H1 (cell line): ENCODE results near the gene ACTR1B. TPM values are rescaled to one million over a fixed set of nuclear protein-coding genes. Genes with fewer than 3 reads are reported as not detected.

Source experiments
- CTCF ChIA-PET: fragments of 300-600 bp; sonication (Branson Sonifier 250); formaldehyde crosslinking; loops from one replicate; lab custom pipeline; 2021; ENCODE audit not compliant: partially characterized antibody; lab: Charles Lee
- POLR2A ChIA-PET: fragments of 300-600 bp; sonication (Branson Sonifier 250); formaldehyde crosslinking; loops from one replicate; lab custom pipeline; 2021; ENCODE audit warnings: inconsistent platforms; ENCODE audit not compliant: partially characterized antibody; lab: Charles Lee
- DNase-seq, 2 experiments: peaks; one replicate each; pipeline versions ENCODE4 v3.0.0 to v3.0.0-alpha.2; 2010 to 2022; ENCODE audit warnings: low spot score in 2 of 2, low read depth in 1 of 2, mixed read lengths in 1 of 2
- FAIRE-seq: peaks from 2 replicates; lab custom pipeline; 2011; peaks lifted over from hg19 to GRCh38; lab: Jason Lieb, UNC
- H2AFZ ChIP-seq: 2 replicates; pipeline ENCODE4 v1.8.1; 2012; ENCODE audit warnings: low read length, inconsistent platforms
- H2AK5ac ChIP-seq: 2 replicates; pipeline ENCODE4 v1.6.1; 2013; ENCODE audit warnings: low read depth, low read length
- H2BK120ac ChIP-seq: replicated peaks from 2 replicates; pipeline ENCODE3; 2013; ENCODE audit warnings: low read depth, low read length, inconsistent platforms
- H2BK12ac ChIP-seq: 2 replicates; pipeline ENCODE4 v1.6.1; 2013; ENCODE audit warnings: low read depth, low read length
- H2BK15ac ChIP-seq: 2 replicates; pipeline ENCODE4 v1.6.1; 2013; ENCODE audit warnings: low read length
- H2BK20ac ChIP-seq: 2 replicates; pipeline ENCODE4 v1.6.1; 2013; ENCODE audit warnings: low read length
- H2BK5ac ChIP-seq: 2 replicates; pipeline ENCODE4 v1.6.1; 2013; ENCODE audit warnings: low read depth, low read length
- H3K14ac ChIP-seq: 2 replicates; pipeline ENCODE4 v1.6.1; 2013; ENCODE audit warnings: inconsistent platforms; ENCODE audit not compliant: insufficient read length
- H3K18ac ChIP-seq: 2 replicates; pipeline ENCODE4 v1.6.1; 2013; ENCODE audit warnings: low read length; ENCODE audit errors: extremely low read depth
- H3K23ac ChIP-seq: 2 replicates; pipeline ENCODE4 v1.6.1; 2013; ENCODE audit warnings: inconsistent platforms; ENCODE audit not compliant: insufficient read length
- H3K23me2 ChIP-seq: 2 replicates; pipeline ENCODE4 v1.6.1; 2013; ENCODE audit warnings: low read depth, low read length
- H3K27ac ChIP-seq: 2 replicates; pipeline ENCODE4 v1.6.1; 2011; ENCODE audit warnings: low read depth, low read length, inconsistent platforms
- H3K27me3 ChIP-seq, 4 experiments: replicated peaks in 1 of 4; 1 replicate in 1 of 4; 2 replicates in 3 of 4; pipeline versions ENCODE4 v1.6.1 to v1.8.1; 2011 to 2013; ENCODE audit warnings: low read length in 3 of 4, mild to moderate bottlenecking in 3 of 4, inconsistent platforms in 2 of 4, mixed read lengths in 2 of 4, moderate library complexity in 1 of 4; ENCODE audit not compliant: control insufficient read depth in 3 of 4, insufficient read depth in 3 of 4; ENCODE audit errors: extremely low read depth in 1 of 4
- H3K36me3 ChIP-seq, 4 experiments: 2 replicates each; pipeline versions ENCODE4 v1.6.1 to v1.8.1; 2011 to 2013; ENCODE audit warnings: mild to moderate bottlenecking in 4 of 4, low read length in 3 of 4, moderate library complexity in 2 of 4, control low read depth in 1 of 4, inconsistent platforms in 1 of 4; ENCODE audit not compliant: insufficient read depth in 4 of 4, control insufficient read depth in 2 of 4
- H3K4ac ChIP-seq: replicated peaks from 2 replicates; pipeline ENCODE3; 2013; ENCODE audit warnings: low read length, low read depth, mixed read lengths, inconsistent platforms; ENCODE audit not compliant: insufficient read length
- H3K4me1 ChIP-seq, 4 experiments: replicated peaks in 1 of 4; 1 replicate in 1 of 4; 2 replicates in 3 of 4; pipeline versions ENCODE4 v1.6.1 to v1.8.1; 2011 to 2013; ENCODE audit warnings: low read length in 3 of 4, inconsistent platforms in 2 of 4, mixed read lengths in 1 of 4; ENCODE audit not compliant: insufficient read depth in 4 of 4, control insufficient read depth in 3 of 4
- H3K4me2 ChIP-seq, 2 experiments: 2 replicates each; pipeline versions ENCODE4 v1.6.1 to v1.8.1; 2011 to 2013; ENCODE audit warnings: low read depth in 2 of 2, low read length in 2 of 2, control low read depth in 1 of 2, inconsistent platforms in 1 of 2, mild to moderate bottlenecking in 1 of 2; ENCODE audit not compliant: insufficient read depth in 1 of 2
- H3K4me3 ChIP-seq, 4 experiments: fragments of 200-600, 300-600 bp in 1 of 4; sonication (generic), shearing (Covaris generic), sonication (Bioruptor Twin) in 1 of 4; 2 replicates each; pipeline versions ENCODE4 v1.5.1 to v1.8.1; 2011 to 2016; ENCODE audit warnings: low read length in 4 of 4, low read depth in 3 of 4, control low read depth in 2 of 4, inconsistent platforms in 2 of 4, mild to moderate bottlenecking in 2 of 4, mixed read lengths in 1 of 4, moderate library complexity in 1 of 4; ENCODE audit not compliant: insufficient read depth in 2 of 4; ENCODE audit errors: extremely low read depth in 1 of 4
- H3K56ac ChIP-seq: replicated peaks from 2 replicates; pipeline ENCODE3; 2013; ENCODE audit warnings: low read depth, mild to moderate bottlenecking, mixed read lengths, low read length, inconsistent platforms; ENCODE audit not compliant: insufficient read length
- H3K79me1 ChIP-seq: 2 replicates; pipeline ENCODE4 v1.6.1; 2013; ENCODE audit warnings: low read depth, low read length, control low read depth
- H3K79me2 ChIP-seq, 2 experiments: 2 replicates each; pipeline versions ENCODE4 v1.6.1 to v1.8.1; 2012 to 2013; ENCODE audit warnings: low read length in 2 of 2, mild to moderate bottlenecking in 2 of 2, inconsistent platforms in 1 of 2; ENCODE audit not compliant: insufficient read depth in 2 of 2, control insufficient read depth in 1 of 2
- H3K9ac ChIP-seq, 4 experiments: replicated peaks in 1 of 4; 1 replicate in 1 of 4; 2 replicates in 3 of 4; pipeline versions ENCODE4 v1.6.1 to v1.8.1; 2011 to 2013; ENCODE audit warnings: low read depth in 3 of 4, low read length in 3 of 4, control low read depth in 2 of 4, mild to moderate bottlenecking in 2 of 4, moderate library complexity in 2 of 4, inconsistent platforms in 1 of 4; ENCODE audit errors: extremely low read depth in 1 of 4
- H3K9me3 ChIP-seq, 2 experiments: 2 replicates each; pipeline versions ENCODE4 v1.6.1 to v1.8.1; 2012 to 2013; ENCODE audit warnings: mild to moderate bottlenecking in 2 of 2, moderate library complexity in 2 of 2, control low read depth in 1 of 2, inconsistent platforms in 1 of 2, low read depth in 1 of 2, low read length in 1 of 2, mixed read lengths in 1 of 2; ENCODE audit not compliant: insufficient read depth in 2 of 2
- H4K20me1 ChIP-seq, 2 experiments: replicated peaks in 1 of 2; 2 replicates each; pipeline versions ENCODE3 to v1.8.1; 2011 to 2013; ENCODE audit warnings: inconsistent platforms in 2 of 2, low read length in 2 of 2, mild to moderate bottlenecking in 1 of 2; ENCODE audit not compliant: insufficient read depth in 2 of 2, control insufficient read depth in 1 of 2
- H4K5ac ChIP-seq: 2 replicates; pipeline ENCODE4 v1.6.1; 2013; ENCODE audit warnings: low read length, low read depth, mixed read lengths, inconsistent platforms; ENCODE audit not compliant: insufficient read length
- H4K8ac ChIP-seq: 2 replicates; pipeline ENCODE4 v1.8.0; 2013; ENCODE audit warnings: mild to moderate bottlenecking, moderate library complexity, low read length, inconsistent platforms; ENCODE audit not compliant: insufficient read depth; ENCODE audit errors: extremely low read depth
- H4K91ac ChIP-seq: replicated peaks from 2 replicates; pipeline ENCODE3; 2013; ENCODE audit warnings: low read length, mixed read lengths, inconsistent platforms; ENCODE audit not compliant: insufficient read length
- BCL11A ChIP-seq, 2 experiments: IDR thresholded peaks; one replicate each; pipeline ENCODE4 v1.6.1; 2011; ENCODE audit warnings: low read depth in 2 of 2, low read length in 2 of 2, mild to moderate bottlenecking in 2 of 2
- CBX5 ChIP-seq: fragments of 300-800, 300-1000 bp; sonication (generic); IDR thresholded peaks from 2 replicates; pipeline ENCODE4 v1.7.1; 2016; ENCODE audit warnings: antibody characterized with exemption, low read length, low read depth
- EZH2 ChIP-seq: fragments of 200-600 bp; sonication (generic); IDR thresholded peaks from 2 replicates; pipeline ENCODE4 v1.7.1; 2012; ENCODE audit warnings: low read depth, mild to moderate bottlenecking, moderate library complexity, low read length, inconsistent platforms; ENCODE audit not compliant: severe bottlenecking
- JUND ChIP-seq: IDR thresholded peaks from 2 replicates; pipeline ENCODE4 v1.6.1; 2011; ENCODE audit warnings: mild to moderate bottlenecking, improper control_type of control experiment, low read length
- RAD21 ChIP-seq, 2 experiments: IDR thresholded peaks in 1 of 2; conservative IDR thresholded peaks in 1 of 2; 2 replicates each; pipeline ENCODE4 v1.6.1; 2011; ENCODE audit warnings: low read depth in 2 of 2, low read length in 2 of 2, improper control_type of control experiment in 1 of 2, inconsistent platforms in 1 of 2, mild to moderate bottlenecking in 1 of 2, moderate library complexity in 1 of 2
- SAP30 ChIP-seq: fragments of 300-600 bp; sonication (generic); IDR thresholded peaks from 2 replicates; pipeline ENCODE4 v1.7.1; 2012; ENCODE audit warnings: low read length, moderate library complexity, mild to moderate bottlenecking, inconsistent platforms; ENCODE audit not compliant: insufficient read depth, insufficient replicate concordance
- SIN3A ChIP-seq, 2 experiments: IDR thresholded peaks in 1 of 2; conservative IDR thresholded peaks in 1 of 2; 2 replicates each; pipeline ENCODE4 v1.6.1; 2011 to 2012; ENCODE audit warnings: low read length in 2 of 2, improper control_type of control experiment in 1 of 2, low read depth in 1 of 2, mild to moderate bottlenecking in 1 of 2
- SIX5 ChIP-seq: IDR thresholded peaks from 2 replicates; pipeline ENCODE4 v1.6.1; 2011; ENCODE audit warnings: mild to moderate bottlenecking, low read depth, low read length
- SP1 ChIP-seq: IDR thresholded peaks from 2 replicates; pipeline ENCODE4 v1.6.1; 2011; ENCODE audit warnings: low read depth, low read length
- SP2 ChIP-seq: IDR thresholded peaks from 2 replicates; pipeline ENCODE4 v1.6.1; 2012; ENCODE audit warnings: mild to moderate bottlenecking, low read length, inconsistent platforms
- SUZ12 ChIP-seq: fragments of 200-600 bp; sonication (generic); IDR thresholded peaks from 2 replicates; pipeline ENCODE4 v1.6.1; 2012; ENCODE audit warnings: mild to moderate bottlenecking, inconsistent platforms, low read length, moderate library complexity, mixed read lengths
- TBP ChIP-seq: IDR thresholded peaks from 2 replicates; pipeline ENCODE4 v1.6.1; 2011; ENCODE audit warnings: low read depth, low read length, improper control_type of control experiment
- ZNF274 ChIP-seq: IDR thresholded peaks from 2 replicates; pipeline ENCODE4 v1.7.0; 2012; ENCODE audit warnings: low read length, borderline replicate concordance; ENCODE audit errors: extremely low read depth
- WGBS, 2 experiments: shearing (Covaris generic) in 1 of 2; methylation state at CpG; one replicate each; pipeline versions ENCODE4 v1.1.6 to v1.1.7; 2013 to 2015; ENCODE audit warnings: low lambda C conversion rate in 2 of 2, mixed read lengths in 2 of 2, inconsistent platforms in 1 of 2, low coverage in 1 of 2, missing lambda C conversion rate in 1 of 2; ENCODE audit not compliant: insufficient replicate concordance in 2 of 2, insufficient coverage in 1 of 2, insufficient read length in 1 of 2; ENCODE audit errors: extremely low coverage in 1 of 2, missing lambda C conversion rate in 1 of 2; 5-methylcytosine and 5-hydroxymethylcytosine counted together
- polyA plus RNA-seq, 7 experiments: library from polyadenylated mRNA; depleted of rRNA in 3 of 7; stranded (reverse) in 5 of 7; unstranded in 2 of 7; fragments of >200 nt in 5 of 7; fragments of 200-250 nt in 2 of 7; gene quantifications; 1 replicate in 5 of 7; 2 replicates in 1 of 7; 4 replicates in 1 of 7; pipeline versions ENCODE4 v1.2.1 to v1.2.3, GENCODE V29; 2011 to 2013; ENCODE audit warnings: missing spikeins in 2 of 7, mixed read lengths in 2 of 7
- total RNA-seq: library from RNA; stranded (reverse); fragmentation: NEBNext Ultra II Directional; extraction: Animal tissue kit (Norgen Biotek cat#: 25700); gene quantifications from 2 replicates; pipeline ENCODE4 v1.2.1, GENCODE V29; 2021

The ACTR1B gene
- total and polyA plus RNA-seq, 2 of the 8 experiments (the other 6 are each of a cell fraction or from before 2014, with no cell fraction given), result 40.7 to 56.0 TPM

DNA sequence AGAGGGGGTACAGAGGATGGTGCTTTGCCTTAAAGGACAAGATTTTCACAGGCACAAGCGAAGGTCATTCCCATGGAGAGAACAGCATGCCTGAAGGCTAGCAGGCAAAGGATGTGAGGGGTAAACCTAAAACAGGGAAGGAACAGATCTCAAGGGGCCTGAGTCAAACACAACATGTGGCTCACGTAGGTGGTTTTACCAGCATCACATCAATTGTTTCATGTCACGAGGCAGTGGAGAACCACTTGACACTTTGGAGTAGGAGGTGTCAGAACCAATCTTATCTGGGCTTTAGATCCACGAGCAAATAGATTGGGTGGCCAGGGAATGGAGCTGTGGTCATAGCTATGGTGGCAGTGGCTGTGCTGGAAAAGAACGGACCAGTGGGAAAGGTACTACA, 9.5 kb downstream of the ACTR1B start:
- Histone ChIP-seq H2AFZ (no peak overlapping the region), H2BK120ac (no peak overlapping the region), H2BK20ac (no peak overlapping the region), H3K23ac (no peak overlapping the region), H3K79me1 (no peaks in the 10 kb centered on the region), H3K56ac (no peak overlapping the region), H3K79me2 (no peaks in the 10 kb centered on the region), H3K4me2 (no peak overlapping the region), H2AK5ac (no peak overlapping the region), H3K27me3 (no peaks in the 10 kb centered on the region), H3K18ac (no peak overlapping the region), H4K5ac (no peak overlapping the region), H3K9ac (no peak overlapping the region), H3K27ac (no peak overlapping the region), H2BK15ac (no peak overlapping the region), H3K4me1 (no peaks in the 10 kb centered on the region), H4K20me1 (peaks cover 0 to 5% of the 10 kb centered on the region in 2 experiments), H3K23me2 (no peaks in the 10 kb centered on the region), H3K36me3 (peaks cover 3 to 30% (median 6%) of the 10 kb centered on the region in 4 experiments; a peak in 5 of 8 replicates), H3K4me3 (no peak overlapping the region), H3K9me3 (0 out of 4 replicates have a peak, but pooled peaks cover 0 to 5% of the 10 kb centered on the region in 2 experiments), H2BK12ac (no peak overlapping the region), H4K8ac (no peak overlapping the region), H3K14ac (no peak overlapping the region), H2BK5ac (no peak overlapping the region), H3K4ac (no peak overlapping the region), H4K91ac (no peak overlapping the region)
- FAIRE-seq (no peak), DNase-seq (peak in 1 of 2 experiments; percentile 35)
- CTCF ChIA-PET, result interaction anchor here (2.3 to 7.0 kb wide), 2 partner anchors 8 to 42 kb away, joined by 5 to 59 read pairs; partner anchors contain the start of gene ACTR1B
- 87% methylated on average over 5 of the region's 5 CpGs; no CpG with 5 or more reads in 1 of the 2 experiments for WGBS, 2 experiments
- POLR2A ChIA-PET, result interaction anchor here (4.2 to 8.6 kb wide), 2 partner anchors 8 to 9 kb away, joined by 27 to 102 read pairs; partner anchors contain the start of genes ACTR1B and COX5B
- TF ChIP-seq BCL11A (IDR thresholded peaks at IDR 0.05; ENCODE audit: low read depth in 2 of 2, low read length in 2 of 2) (no peak), JUND (no peak), SP2 (no peak), SP1 (no peak), SIX5 (no peak), CBX5 (no peak), SAP30 (no peak), SUZ12 (no peak), ZNF274 (no peak), EZH2 (no peak), RAD21 (IDR thresholded peaks at IDR 0.05 in 1 of 2, conservative IDR thresholded peaks at IDR 0.05 in 1 of 2; ENCODE audit: low read depth in 2 of 2, low read length in 2 of 2) (no peak), TBP (no peak), SIN3A (conservative IDR thresholded peaks at IDR 0.05 in 1 of 2, IDR thresholded peaks at IDR 0.05 in 1 of 2; ENCODE audit: low read depth in 1 of 2, low read length in 2 of 2) (no peak)
